Thoracic aorta (tissue), 2 donors: ENCODE measurements around the gene KCNH2. TPM values are rescaled to one million over a fixed set of nuclear protein-coding genes. Genes with fewer than 3 reads are reported as not detected.

ENCODE experiments used
- ATAC-seq: fragments of 150-250 bp; one replicate; pipeline ENCODE4 v1.8.0; 2017; ENCODE audit warnings: low read depth; ENCODE audit not compliant: insufficient number of reproducible peaks, low FRiP score
- DNase-seq: peaks from one replicate; pipeline ENCODE4 v3.0.0-alpha.2; 2020; ENCODE audit warnings: low spot score
- H3K27ac ChIP-seq, 2 donors: fragments of 200-600 bp; sonication (generic); 1 replicate in 1 of 2; 2 replicates in 1 of 2; pipeline ENCODE4 v1.5.1; 2016; ENCODE audit warnings: mild to moderate bottlenecking in 2 of 2, moderate library complexity in 2 of 2
- H3K27me3 ChIP-seq: fragments of 200-600 bp; sonication (generic); replicated peaks from 2 replicates; pipeline ENCODE4 v1.6.0; 2016; ENCODE audit warnings: mild to moderate bottlenecking; ENCODE audit not compliant: insufficient read depth
- H3K36me3 ChIP-seq: fragments of 200-600 bp; sonication (generic); one replicate; pipeline ENCODE4 v1.5.1; 2016
- H3K4me1 ChIP-seq, 2 donors: fragments of 200-600 bp; sonication (generic); 1 replicate in 1 of 2; 2 replicates in 1 of 2; pipeline versions ENCODE4 v1.5.1 to v1.6.0; 2016; ENCODE audit warnings: low read depth in 2 of 2, mild to moderate bottlenecking in 1 of 2; ENCODE audit not compliant: control insufficient read depth in 1 of 2
- H3K4me3 ChIP-seq: fragments of 200-600 bp; sonication (generic); 2 replicates; pipeline ENCODE4 v1.5.1; 2016; ENCODE audit warnings: mild to moderate bottlenecking
- H3K9me3 ChIP-seq: fragments of 200-600 bp; sonication (generic); 2 replicates; pipeline ENCODE4 v1.5.1; 2016
- total RNA-seq, 2 donors: library from RNA; depleted of rRNA; stranded (reverse); fragments of >200 nt; gene quantifications; one replicate each; pipeline versions ENCODE4 v1.1.0 to v1.2.3, GENCODE V29; 2016
- TF ChIP-seq, protein P1 (sequence below): fragments of 200-600 bp; sonication (generic); IDR thresholded peaks from one replicate; pipeline ENCODE4 v1.5.1; 2019; ENCODE audit warnings: antibody characterized with exemption

KCNH2 gene
- total RNA-seq, 2 donors from 2014 or later = 1.2 TPM; not detected in 1

DNA sequence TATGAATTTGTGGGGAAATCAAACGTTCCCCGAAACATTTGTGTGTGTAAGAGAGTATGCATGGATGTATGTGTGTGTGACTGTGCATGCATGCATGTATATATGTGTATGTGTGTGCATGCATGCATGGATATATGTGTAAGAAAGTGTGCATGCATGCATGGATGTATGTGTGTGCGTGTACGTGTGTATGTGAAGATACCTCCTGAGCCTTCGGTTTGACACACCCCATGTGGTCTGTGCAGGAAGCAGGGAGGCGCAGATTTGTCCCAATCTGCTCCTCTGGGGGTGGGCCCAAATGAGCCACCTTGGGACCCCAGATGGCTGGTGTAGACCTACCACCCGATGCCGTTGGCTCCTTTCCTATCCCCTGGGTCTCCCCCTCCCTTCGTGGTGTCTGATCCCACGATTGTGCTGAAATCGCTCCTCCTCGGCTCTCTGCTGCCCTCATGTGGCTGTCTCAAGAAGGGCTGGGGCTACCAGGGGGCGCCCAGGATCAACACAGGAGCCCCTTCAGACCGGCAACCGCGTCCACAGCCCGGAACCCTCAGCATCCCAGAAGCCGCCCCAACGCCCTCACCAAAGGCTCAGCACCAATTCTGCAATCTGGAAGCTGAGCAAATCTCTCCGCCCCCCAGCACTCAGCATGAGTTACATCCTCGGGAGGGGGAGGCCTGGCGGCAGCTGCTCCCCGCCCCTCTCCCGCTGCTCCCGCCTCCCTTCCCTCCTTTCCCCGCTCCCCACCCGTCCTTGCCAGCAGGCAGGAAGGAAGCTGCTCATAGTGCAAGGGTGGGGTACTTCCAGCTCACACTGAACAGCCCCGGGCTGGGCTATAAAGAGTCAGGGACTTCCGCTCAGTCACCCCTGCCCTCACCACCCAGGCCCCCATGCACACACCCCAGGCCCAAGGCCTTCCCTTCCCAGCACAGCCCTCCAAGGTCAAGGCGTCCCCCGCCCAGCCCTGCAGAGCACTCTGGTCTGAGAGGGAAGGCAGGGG lies 10.4 kb upstream of the KCNH2 start:
- Histone ChIP-seq H3K27ac (no peak overlapping the region), H3K4me1 (no peaks in the 10 kb centered on the region), H3K4me3 (no peak overlapping the region), H3K27me3 (no peaks in the 10 kb centered on the region), H3K36me3 (no peaks in the 10 kb centered on the region), H3K9me3 (peaks cover 4% of the 10 kb centered on the region)
- DNase-seq (no peak), ATAC-seq (no peak)
- TF ChIP-seq, protein P1, sequence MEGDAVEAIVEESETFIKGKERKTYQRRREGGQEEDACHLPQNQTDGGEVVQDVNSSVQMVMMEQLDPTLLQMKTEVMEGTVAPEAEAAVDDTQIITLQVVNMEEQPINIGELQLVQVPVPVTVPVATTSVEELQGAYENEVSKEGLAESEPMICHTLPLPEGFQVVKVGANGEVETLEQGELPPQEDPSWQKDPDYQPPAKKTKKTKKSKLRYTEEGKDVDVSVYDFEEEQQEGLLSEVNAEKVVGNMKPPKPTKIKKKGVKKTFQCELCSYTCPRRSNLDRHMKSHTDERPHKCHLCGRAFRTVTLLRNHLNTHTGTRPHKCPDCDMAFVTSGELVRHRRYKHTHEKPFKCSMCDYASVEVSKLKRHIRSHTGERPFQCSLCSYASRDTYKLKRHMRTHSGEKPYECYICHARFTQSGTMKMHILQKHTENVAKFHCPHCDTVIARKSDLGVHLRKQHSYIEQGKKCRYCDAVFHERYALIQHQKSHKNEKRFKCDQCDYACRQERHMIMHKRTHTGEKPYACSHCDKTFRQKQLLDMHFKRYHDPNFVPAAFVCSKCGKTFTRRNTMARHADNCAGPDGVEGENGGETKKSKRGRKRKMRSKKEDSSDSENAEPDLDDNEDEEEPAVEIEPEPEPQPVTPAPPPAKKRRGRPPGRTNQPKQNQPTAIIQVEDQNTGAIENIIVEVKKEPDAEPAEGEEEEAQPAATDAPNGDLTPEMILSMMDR = peak; percentile 51

DNA sequence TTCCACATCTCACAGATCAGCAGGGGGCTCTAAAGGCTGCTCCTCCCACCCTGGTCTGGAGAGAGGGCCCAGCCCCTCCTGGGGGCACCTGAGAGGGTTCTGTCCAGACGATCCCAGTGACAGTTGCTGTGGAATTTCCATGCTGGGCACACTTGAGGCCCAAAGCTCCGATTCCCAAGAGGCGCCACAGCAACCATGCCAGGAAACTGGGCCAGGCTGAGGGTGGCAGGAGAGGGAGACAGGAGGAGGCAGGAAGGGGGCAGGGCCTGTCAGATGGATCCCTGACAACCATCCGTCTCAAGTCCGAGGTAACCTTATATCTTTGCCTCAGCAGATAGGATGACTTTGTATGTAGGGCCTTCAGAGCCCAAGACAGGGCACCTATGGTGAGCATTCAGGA lies 8.4 kb upstream of the KCNH2 start:
- ATAC-seq (no peak), DNase-seq (no peak)
- no peaks in the 10 kb centered on the region for H3K4me1 ChIP-seq

DNA sequence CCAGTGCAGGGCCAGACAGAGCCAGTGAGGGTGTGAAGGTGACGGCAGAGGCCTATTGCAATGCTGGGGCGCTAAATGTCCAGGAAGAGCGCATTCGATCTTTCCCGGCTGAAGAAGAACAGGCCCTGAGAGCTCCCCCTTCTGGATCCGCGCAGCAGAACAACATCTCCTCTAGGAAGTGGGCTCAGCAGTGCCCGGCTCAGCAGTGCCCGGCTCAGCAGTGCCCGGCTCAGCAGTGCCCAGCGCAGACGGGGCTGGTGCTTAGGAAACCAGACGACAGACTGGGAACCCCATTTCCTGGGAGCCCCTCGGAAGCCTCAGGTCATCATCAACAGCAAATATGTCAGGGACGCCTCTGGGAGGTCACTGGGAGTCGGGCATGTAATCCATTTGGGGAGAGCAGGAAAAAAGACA lies 8.0 kb upstream of the KCNH2 start:
- ATAC-seq (no peak), DNase-seq (no peak)
- H3K36me3 ChIP-seq = no peaks in the 10 kb centered on the region
- H3K27ac ChIP-seq = no peak overlapping the region
- no peaks in the 10 kb centered on the region for H3K27me3 ChIP-seq
- H3K4me3 ChIP-seq = no peak overlapping the region
- H3K9me3 ChIP-seq = peaks cover 4% of the 10 kb centered on the region
- TF ChIP-seq, protein P1 = peak; percentile 24
- H3K4me1 ChIP-seq = no peaks in the 10 kb centered on the region

More for the DNA sequence above, 8.4 kb upstream of the KCNH2 start:
- no peak overlapping the region for H3K27ac ChIP-seq
- H3K4me3 ChIP-seq = no peak overlapping the region
- TF ChIP-seq, protein P1 = no peak
- peaks cover 4% of the 10 kb centered on the region for H3K9me3 ChIP-seq
- no peaks in the 10 kb centered on the region for H3K36me3 ChIP-seq
- no peaks in the 10 kb centered on the region for H3K27me3 ChIP-seq

DNA sequence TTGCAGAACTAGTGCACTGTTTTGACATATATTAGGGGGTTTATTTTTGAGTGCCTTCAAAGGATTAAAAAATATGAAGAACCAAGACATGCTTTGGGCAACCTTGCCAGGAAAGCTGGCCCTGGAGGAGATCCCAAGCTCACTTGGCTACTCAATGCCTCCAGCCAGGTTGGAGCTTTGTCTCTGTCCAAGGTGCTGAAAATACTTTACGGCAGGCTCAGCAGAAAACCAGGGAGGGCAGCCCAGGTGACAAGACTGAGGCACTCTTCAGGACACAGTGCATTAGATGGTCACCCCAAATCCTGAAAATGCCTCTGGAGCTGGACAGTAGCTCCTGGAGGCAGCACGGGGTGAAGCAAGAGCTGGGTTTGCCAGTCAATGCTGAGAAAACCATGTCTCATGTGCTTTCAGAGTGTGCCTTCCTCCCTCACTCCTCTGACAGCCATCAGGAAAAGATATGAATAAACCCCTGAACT lies 5.8 kb upstream of the KCNH2 start:
- ATAC-seq = no peak
- H3K27me3 ChIP-seq = no peaks in the 10 kb centered on the region
- no peak overlapping the region for H3K4me3 ChIP-seq
- no peaks in the 10 kb centered on the region for H3K9me3 ChIP-seq
- no peak overlapping the region for H3K27ac ChIP-seq
- no peaks in the 10 kb centered on the region for H3K36me3 ChIP-seq
- TF ChIP-seq, protein P1 = no peak
- peaks cover 2% of the 10 kb centered on the region in 2 donors for H3K4me1 ChIP-seq
- DNase-seq = no peak

DNA sequence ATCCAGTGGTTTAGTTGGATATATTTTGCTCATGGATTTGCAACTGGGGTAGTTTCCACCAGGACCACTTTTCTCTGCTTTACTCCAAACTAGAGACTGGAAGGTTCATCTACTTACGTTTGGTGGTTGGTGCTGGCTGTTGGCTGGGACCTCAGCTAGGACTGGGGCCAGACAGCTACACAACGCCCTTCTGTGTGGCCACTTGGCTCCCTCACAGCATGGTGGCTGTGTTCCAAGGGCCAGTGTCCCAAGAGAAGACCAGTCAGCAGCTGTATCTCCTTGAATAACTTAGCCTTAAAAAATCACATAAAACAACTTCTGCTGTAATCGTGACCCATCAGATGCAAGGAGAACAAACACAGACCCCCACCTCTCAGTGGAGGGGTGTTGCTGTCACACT lies 4.2 kb upstream of the KCNH2 start:
- peaks cover 9 to 14% of the 10 kb centered on the region in 2 donors for H3K4me1 ChIP-seq
- TF ChIP-seq, protein P1 = no peak
- H3K9me3 ChIP-seq = no peaks in the 10 kb centered on the region
- ATAC-seq (no peak), DNase-seq (no peak)
- no peak overlapping the region for H3K27ac ChIP-seq
- H3K4me3 ChIP-seq = no peak overlapping the region
- no peaks in the 10 kb centered on the region for H3K27me3 ChIP-seq
- H3K36me3 ChIP-seq = no peaks in the 10 kb centered on the region
